Measurements from ENCODE around the gene ATG7.

ATG7 gene

GRCh38 chr3:11271986-11272904, at the start of gene ATG7:
TSS of gene ATG7 (plus strand) at chr3:11272397. CDS start at chr3:11298696, 26,299 bp downstream.
- peak; percentile 82 to 90 for DNase-seq

- no peak for DNase-seq
These were observed 48.2 kb upstream of the ATG7 start for GRCh38 chr3:11224010-11224409.

GRCh38 chr3:11224870-11225229, 47.3 kb upstream of the ATG7 start:
- DNase-seq, result no peak

- no peak for DNase-seq
These were observed 46.2 kb upstream of the ATG7 start for GRCh38 chr3:11226042-11226370.

- no peak for DNase-seq
These were observed 44.2 kb upstream of the ATG7 start for GRCh38 chr3:11228041-11228440.

- no peak for DNase-seq
These were observed 42.1 kb upstream of the ATG7 start for GRCh38 chr3:11230125-11230524.

- no peak for DNase-seq
These were observed 41.4 kb upstream of the ATG7 start for GRCh38 chr3:11230832-11231231.

GRCh38 chr3:11235385-11235784, 36.8 kb upstream of the ATG7 start:
- no peak for DNase-seq

- DNase-seq, result peak; percentile 4 to 30
These were observed 35.4 kb upstream of the ATG7 start for GRCh38 chr3:11236588-11237461.

- no peak for DNase-seq
These were observed 34.1 kb upstream of the ATG7 start for GRCh38 chr3:11238060-11238459.

- DNase-seq, result no peak
These were observed 33.3 kb upstream of the ATG7 start for GRCh38 chr3:11238880-11239279.

- DNase-seq, result no peak
These were observed 32.4 kb upstream of the ATG7 start for GRCh38 chr3:11239796-11240195.

GRCh38 chr3:11240496-11240895, 31.7 kb upstream of the ATG7 start:
- no peak for DNase-seq

- DNase-seq, result no peak
These were observed 28.0 kb upstream of the ATG7 start for GRCh38 chr3:11244121-11244677.

- no peak for DNase-seq
These were observed 26.9 kb upstream of the ATG7 start for GRCh38 chr3:11245276-11245675.

GRCh38 chr3:11245827-11246662, 26.2 kb upstream of the ATG7 start:
- no peak for DNase-seq

- DNase-seq, result no peak
These were observed 25.6 kb upstream of the ATG7 start for GRCh38 chr3:11246663-11246970.

GRCh38 chr3:11247362-11247761, 24.8 kb upstream of the ATG7 start:
- no peak for DNase-seq

GRCh38 chr3:11248596-11248995, 23.6 kb upstream of the ATG7 start:
- DNase-seq, result no peak

- DNase-seq, result no peak
These were observed 21.0 kb upstream of the ATG7 start for GRCh38 chr3:11250902-11251806.

GRCh38 chr3:11251807-11252176, 20.4 kb upstream of the ATG7 start:
- DNase-seq, result no peak

GRCh38 chr3:11254876-11255275, 17.3 kb upstream of the ATG7 start:
- no peak for DNase-seq

Data from NCI-H1930 (cell line).